Femur (tissue), 1 donor: Measurements from ENCODE around the gene FKBP2.

Source experiments
- DNase-seq: peaks from one replicate; pipeline ENCODE4 v3.0.0-alpha.2; 2017

The FKBP2 gene

DNA sequence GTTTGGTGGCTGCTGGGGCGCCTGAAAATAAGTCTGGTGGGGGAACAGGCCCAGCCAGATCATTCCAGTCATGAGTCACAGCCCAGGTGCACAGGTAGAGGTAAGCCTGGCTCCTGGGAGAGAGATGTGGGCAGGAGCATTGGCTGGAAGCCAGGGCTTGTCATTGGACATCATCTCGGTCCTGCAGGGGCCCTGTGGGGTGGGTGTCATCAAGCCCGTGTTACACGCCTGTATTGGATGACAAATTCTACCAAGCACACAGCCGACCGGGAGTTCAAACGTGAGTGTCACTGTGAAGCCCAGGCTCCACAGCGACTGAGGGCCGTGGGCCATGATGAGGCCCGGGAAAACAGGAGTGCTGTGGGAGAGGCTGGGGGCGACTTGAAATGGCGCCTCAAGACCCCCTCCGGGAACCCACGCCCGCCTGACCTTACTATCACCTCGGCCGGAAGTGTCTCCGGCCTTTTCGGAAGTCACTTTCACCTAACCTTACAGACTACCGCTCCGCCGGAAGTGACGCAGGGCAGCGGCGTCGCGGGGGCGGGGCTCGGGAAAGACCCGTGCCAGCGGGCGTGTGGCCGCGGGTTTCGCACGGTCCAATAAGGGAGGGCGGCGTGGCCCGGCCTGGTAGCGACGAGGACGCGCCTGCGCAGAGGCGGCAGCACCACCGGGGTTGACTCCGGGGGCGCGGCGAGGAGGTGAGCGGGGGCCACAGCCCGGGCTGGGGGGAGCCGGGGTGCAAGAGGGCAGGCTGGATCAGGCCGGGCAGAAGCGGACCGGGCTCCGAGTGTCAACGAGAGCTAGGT lies at the start of gene FKBP2:
Gene FKBP2, plus strand, starts transcription at position 661 of the 806 bp plus-strand sequence. CDS start 1,293 bp downstream, outside the sequence.
- DNase-seq, result peak; percentile 99

DNA sequence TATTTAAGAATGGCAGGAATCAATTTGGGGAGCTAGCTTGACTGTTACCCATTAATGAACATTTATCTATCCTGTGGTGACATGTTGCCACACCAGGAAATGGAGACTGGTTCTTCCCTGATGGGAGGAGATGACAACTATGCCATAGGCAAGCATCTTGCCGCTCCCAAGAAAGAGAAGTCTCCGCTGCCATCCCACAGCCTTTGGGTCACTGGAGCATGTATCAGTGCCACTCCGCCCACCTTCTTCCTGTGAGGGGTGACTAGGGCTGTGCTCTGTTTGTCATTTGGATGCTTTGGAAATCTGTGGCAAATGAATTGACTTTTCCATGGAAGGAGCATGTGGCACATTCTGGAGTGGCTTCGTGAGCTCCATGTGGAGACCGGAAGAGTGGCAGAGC lies 48.5 kb upstream of the FKBP2 start:
- no peak for DNase-seq

DNA sequence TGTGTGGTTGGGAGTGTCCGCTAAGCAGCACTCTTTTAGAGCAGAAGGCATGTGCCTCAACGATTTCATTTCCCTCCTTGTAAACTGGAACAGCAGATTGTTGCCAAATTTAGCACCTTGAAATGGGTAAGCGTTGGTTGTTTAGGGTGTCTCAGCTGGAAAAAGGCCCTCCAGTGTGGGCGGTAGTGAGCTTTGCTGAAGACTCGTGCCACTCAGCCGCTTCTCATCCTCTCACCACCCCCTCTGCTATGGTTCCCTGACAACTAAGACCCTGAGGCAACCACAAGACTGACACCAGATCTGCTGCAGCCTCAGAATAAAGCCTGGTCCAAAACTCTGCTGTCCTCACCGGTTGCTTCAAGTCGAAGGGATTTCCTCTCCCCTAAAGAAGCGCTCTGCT lies 44.3 kb upstream of the FKBP2 start:
- DNase-seq, result no peak

DNA sequence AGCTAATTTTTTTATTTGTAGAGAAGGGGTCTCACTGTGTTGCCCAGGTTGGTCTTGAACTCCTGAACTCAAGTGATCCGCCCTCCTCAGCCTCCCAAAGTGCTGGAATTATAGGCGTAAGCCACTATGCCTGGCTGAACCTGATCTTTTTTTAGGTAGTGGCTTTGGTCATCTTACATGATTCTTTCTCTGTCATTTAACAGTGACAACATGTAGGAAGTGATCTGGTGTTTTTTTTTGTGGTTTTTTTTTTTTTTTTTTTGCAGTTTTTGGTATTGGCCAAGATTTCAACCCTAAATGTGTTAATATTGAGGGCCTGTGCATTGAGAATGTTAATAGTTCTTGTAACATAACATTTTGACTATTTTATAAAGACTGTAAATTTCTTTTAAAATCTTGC lies 42.4 kb upstream of the FKBP2 start:
- DNase-seq, result no peak

DNA sequence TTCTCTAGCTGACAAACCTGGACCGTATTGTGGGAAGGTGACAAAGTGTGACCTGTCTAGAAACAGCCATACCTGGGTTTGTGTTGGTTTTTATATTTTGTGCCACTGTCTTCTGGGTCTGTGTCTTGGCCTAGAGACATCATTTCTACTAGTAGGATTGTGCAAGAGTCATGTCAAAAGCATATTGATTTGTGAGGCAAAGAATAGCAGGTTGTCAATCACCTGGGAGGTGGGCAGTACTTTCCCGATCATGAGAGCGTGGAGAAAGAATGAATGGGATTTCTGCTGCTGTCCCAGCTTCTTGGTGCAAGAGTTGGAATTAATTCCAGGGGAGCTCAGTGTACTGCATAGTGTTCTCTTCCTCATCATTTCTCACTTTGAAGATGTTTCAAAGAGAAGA lies 39.4 kb upstream of the FKBP2 start:
- DNase-seq, result no peak

DNA sequence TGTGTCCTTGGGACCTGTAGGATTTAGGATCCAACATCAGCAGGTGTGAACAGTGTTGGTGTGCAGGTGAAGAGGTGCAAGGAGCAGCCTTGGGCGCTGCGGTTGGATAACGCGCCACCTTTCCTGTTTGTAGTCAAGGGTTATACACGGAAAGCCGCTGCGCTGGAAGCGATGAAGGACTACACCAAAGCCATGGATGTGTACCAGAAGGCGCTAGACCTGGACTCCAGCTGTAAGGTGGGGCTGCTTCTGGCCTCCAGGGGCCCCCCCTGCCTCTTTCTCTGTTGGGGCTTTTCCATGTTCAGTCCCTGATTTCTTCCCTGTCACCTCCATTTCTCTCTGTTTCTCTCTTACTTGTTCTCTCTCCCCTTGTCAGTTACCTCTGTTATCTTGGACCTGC lies 37.9 kb upstream of the FKBP2 start:
- DNase-seq, result no peak

DNA sequence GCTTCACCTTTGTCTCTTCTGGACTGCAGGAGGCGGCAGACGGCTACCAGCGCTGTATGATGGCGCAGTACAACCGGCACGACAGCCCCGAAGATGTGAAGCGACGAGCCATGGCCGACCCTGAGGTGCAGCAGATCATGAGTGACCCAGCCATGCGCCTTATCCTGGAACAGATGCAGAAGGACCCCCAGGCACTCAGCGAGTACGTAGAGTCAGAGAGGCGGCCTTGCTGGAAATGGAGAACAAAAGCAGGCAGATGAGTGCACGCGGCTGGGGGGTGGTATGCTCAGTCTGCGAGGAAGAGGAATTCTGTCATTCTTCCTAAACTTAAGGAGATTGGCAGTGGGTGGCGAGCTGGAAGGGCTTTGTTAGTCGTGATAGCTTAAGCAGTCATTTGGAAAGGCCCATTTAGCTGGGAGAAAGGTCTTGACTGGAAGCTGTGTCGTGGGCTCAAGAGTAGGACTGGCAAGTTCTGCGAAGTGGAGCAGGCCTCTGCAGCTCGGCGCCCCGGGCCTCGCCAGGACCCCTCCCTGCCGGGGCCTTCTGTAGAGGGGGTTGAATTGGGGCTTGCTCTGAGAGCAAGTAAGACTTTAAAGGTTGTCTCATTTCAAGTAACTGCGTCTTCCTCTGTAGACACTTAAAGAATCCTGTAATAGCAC lies 37.3 kb upstream of the FKBP2 start:
- no peak for DNase-seq

DNA sequence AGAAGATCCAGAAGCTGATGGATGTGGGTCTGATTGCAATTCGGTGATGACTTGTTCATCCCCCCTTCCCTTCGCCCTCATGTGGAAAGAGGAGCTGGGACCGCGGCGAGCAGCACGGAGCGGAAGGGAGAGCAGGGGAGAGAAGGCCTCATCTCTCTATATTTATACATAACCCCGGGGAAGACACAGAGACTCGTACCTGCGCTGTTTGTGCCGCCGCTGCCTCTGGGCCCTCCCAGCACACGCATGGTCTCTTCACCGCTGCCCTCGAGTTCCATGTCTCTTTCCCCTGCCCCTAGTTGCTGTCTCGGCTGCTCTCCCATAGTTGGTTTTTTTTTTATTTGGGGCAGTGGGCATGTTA lies 36.8 kb upstream of the FKBP2 start:
- DNase-seq, result no peak

DNA sequence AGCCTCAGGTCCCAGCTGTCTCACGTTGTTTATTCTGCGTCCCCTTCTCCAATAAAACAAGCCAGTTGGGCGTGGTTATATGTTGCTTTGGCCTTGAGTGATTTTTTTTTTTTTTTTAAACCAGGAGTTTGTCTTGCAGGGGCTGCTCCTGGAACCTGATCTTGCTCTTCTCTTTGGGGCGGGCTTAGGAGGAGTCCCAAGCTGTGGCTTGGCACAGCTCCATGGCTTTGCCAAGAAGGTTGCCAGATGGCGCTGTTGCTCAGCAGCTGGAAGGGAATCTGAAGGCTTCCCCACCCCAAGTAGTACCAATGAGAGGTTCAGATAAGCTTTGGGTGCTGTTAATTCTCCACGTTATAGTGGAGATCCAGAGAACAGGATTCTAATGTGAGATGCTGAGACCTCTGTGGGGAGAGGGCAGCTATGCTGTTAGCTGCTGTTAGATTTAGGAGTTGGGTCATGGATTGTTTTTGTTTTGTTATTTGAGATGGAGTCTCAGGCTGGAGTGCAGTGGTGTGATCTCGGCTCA lies 36.4 kb upstream of the FKBP2 start:
- DNase-seq, result peak; percentile 90

DNA sequence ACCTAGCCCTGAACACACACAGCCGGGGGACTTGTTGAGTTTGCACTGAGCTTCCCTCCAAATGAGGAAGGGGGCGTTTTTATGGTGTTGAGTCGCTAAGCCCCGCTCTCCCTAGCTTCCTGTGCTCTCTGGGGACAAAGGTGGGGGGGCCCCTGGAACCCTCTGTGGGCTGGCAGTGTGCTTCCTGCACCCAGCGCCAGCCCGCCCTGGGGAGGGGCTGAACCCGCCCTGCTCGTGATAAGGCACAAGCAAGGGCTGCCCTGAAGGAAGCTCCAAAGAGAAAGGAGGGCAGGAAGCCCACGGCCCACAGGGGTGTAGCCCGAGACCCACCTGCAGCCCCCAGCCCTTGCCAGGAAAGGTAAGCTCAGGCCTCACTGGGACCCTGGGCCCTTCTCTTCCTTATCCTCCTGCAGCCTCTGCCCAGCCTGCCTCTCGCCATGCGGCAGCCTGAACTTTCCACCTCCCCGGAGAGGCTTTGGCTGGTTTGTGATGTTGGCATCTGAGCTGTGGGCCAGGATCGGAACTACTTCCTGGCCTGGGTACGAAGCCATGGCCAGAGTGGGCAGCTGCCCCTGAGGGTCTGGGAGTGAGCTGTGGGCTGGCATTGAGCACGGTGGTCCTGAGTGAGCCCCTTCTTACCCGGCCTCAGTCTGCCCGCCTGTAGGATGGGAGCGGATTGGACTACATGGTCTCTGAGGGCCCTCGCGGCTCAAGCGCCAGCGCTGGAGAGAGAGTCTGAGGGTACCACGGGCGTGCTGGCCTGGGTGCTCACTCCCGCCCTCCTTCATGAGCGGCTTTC lies 34.2 kb upstream of the FKBP2 start, which contains the start of gene FERMT3:
Gene FERMT3, plus strand, starts transcription at position 265 of the 799 bp plus-strand sequence. CDS start 644 bp downstream, outside the sequence.
- DNase-seq, result peak; percentile 72

DNA sequence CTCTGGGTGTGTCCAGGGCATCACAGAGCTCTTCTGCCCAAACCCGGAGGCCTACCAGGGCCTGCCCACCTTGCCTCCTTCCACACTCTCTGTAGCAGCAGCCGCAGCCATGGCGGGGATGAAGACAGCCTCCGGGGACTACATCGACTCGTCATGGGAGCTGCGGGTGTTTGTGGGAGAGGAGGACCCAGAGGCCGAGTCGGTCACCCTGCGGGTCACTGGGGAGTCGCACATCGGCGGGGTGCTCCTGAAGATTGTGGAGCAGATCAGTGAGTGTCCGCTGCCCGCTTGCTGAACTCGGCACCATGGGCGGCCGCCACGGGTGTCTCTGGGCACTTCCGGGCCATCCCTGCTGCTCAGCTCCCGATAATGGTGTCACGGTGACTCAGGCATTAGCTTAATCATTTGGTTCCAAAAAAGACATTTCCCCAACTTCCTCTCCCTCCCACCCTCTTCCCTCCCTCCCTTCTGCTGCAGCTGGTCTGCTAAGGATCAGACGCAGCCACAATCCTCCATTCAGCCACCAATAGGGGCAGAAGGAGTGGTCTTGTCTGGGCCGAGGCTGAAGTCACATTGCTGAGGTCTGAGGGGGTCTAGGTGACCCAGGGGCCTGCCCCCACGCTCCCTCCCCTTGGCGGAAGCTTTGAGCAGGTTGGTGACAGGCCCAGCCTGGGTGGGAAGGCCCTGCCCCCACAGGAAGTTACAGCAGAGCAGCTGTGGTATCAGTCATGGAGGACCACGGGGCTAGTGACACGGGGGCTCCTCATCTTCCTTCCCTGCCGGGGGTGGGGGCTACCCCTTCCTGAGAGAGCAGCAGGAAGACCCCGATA lies 33.4 kb upstream of the FKBP2 start:
- DNase-seq, result peak; percentile 79

DNA sequence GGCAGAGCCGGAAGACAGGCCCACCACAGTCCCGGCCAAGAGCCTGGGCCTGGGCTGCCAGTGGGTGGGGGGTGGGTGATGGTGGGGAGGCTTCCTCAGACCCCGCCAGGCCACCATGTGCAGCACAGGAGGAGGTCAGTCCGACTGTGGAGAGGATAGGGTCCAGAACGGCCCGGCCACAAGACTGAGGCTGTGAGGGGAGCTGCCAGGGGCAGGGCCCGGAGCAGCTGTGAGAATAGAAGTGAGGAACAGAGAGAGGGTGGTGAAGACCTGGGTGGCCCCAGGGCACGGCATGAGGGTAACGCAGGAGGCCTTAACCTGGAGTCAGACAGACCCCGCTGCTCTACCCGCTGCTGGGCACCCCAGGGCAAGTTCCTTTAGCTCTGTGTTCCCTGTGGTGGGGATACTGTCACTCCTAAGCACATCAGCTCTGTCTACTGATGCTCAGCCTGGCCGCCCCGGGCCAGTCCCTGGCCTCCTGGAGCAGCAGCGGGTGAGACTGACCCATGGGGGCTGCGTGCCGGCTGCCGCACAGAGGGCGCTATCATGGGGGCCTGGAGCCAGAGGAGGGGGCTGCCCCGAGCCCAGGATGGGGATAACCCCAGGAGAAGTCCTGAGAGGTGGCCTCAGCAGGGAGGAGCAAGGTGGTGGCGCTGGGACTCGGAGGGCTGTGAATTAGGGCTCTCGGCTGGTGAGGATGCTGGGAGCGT lies 32.7 kb upstream of the FKBP2 start:
- DNase-seq, result no peak

DNA sequence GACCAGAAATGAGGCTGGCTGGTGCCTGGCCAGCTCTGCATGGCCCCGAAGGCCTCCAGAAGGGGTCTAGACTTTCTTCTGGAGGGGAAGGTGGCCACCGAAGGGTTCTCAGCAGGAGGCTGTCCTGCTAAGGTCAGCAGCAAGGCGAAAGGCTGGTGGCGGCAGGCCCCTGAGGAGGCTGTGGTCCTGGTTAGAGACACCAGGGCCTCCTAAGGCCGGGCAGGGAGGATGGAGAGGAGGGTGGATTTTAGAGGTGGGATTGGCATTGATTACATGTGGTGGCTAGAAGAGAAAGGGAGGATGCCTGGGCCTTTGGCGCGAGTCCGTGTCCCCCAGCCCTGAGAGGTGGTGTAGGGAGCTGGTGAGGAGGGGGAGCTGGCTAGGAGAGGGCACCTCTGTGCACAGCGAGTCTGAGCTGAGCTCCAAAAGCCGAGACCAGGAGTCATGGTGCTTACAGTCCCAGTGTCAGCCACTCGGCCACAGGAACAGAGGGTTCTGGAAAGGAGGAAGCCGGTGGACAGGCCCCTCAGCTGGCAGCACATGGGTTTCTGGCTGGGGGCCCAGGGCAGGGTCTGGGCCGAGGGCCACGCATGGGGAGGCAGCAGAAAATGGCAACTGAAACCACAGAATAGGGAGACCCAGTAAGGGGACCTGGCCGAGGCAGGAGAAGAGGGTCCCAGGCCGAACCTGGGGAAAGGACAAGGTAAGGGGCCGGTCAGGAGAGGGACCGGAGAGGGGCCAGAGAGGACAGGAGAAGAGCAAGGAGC lies 31.9 kb upstream of the FKBP2 start:
- no peak for DNase-seq

DNA sequence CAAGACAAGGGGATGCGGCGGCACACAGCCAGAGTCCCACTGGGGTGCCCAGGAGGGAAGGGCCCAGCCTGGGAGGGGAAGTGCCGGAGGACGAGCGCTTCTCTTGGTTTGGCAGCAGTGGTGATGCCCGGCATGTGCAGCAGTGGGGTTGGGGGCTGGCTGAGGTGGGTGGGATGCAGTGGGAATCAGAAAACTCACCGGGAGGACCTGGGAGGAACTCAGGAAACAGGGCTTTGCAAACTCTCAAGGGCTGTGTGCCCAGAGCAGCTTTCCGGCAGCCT lies 31.4 kb upstream of the FKBP2 start:
- DNase-seq, result no peak

DNA sequence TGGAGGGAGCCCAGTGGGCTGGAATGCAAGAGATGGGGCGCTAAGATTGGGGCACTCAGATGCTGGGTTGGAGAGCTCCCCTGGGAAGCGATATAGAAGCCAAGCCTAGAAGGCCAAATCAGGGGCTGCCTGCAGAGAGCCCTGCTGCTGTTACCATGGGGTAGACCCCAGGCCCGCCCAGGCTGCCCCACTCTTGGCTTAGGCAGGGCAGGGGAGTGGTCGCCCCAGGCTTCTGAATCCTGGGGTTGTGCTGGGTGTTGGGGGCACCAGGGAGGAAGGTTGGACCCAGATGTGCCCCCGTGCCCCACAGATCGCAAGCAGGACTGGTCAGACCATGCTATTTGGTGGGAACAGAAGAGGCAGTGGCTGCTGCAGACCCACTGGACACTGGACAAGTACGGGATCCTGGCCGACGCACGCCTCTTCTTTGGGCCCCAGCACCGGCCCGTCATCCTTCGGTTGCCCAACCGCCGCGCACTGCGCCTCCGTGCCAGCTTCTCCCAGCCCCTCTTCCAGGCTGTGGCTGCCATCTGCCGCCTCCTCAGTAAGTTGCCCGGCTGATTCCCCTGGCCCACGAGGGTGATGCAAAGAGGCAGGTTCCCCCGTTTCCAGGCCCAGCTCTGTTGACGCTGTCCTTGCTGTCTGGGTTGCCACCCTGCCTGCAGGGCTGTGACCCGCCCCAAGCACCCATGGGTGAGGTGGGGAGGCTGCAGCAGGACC lies 30.4 kb upstream of the FKBP2 start:
- DNase-seq, result no peak

DNA sequence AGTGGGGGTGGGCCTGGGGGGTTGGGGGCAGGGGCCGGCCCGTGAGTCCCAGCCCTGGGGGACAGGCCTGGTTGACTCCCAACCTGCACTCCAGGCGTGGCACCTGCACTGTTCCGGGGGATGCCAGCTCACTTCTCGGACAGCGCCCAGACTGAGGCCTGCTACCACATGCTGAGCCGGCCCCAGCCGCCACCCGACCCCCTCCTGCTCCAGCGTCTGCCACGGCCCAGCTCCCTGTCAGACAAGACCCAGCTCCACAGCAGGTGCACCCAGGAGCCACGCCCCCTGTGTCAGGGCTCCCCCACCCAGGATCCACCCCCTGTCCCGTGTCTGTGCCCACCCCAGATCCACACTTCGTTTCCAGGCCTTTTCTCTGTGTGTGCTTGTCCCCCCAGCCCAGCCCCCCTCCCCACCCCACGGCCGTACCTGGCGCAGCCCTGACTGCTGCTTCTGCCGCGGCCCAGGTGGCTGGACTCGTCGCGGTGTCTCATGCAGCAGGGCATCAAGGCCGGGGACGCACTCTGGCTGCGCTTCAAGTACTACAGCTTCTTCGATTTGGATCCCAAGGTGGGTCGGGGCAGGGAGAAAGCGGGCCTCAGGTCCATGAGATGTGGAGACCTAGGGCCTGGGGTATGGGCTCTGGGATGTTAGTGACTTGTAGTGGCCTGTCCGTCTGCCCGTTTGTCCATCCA lies 29.6 kb upstream of the FKBP2 start:
- no peak for DNase-seq

DNA sequence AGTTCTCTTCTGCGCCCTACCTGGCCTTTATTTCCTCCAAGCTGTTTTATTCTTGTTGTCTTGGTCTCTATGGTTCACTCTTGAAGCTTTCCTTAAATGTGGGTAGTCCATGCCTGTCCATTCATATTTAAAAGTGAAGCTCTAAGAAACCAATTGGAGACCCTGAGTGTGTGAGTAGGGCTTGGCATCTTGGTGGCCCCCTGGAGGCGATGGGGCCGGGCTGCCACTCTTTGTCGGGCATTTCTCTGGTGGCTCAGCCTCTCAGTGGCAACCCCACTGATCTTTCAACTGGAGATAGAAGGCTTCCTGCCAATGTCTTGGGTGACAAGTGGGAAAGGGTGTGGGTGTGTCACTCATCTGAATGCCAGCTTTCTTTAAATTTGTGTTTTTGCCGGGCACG lies 24.0 kb upstream of the FKBP2 start:
- DNase-seq, result no peak

DNA sequence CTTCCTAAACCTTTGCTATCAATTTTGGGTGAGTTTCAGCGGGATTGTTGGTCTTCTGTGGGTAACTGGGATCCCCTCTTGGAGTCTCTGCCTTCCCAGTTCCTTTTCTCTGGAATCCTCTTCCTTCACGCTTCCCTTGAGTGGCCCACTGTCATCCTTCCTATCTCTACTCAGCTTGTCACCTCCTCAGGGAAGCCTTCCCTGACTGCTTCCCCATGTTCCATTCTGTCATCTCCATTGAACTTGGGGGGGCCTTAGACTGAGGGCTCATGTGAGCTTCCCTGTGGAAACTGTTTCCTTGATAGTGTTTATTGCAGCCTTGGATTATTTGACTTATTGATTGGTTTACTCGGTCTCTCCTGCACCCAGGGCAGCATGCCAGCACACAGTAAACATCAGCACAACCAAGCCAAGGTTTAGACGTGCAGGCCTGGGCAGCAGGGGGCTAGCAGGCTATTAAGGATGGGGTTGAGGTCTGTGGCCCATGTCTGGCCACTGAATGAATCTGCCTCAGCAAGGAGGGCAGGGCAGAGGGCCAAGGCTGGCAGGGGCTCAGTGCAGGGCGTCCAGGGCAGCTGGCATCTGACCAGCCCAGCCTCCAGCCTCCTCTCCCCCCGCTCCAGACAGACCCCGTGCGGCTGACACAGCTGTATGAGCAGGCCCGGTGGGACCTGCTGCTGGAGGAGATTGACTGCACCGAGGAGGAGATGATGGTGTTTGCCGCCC lies 22.1 kb upstream of the FKBP2 start:
- no peak for DNase-seq

DNA sequence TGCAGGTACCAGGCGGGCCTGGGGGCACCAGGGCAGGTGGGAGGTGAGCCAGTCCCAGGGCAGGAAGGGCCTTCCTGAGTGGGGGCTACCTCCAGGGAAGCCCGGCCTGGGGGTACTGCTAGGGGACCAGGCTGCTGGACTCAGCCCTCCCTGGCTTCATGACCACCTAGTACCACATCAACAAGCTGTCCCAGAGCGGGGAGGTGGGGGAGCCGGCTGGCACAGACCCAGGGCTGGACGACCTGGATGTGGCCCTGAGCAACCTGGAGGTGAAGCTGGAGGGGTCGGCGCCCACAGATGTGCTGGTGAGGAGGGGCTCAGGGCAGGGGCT lies 21.6 kb upstream of the FKBP2 start:
- peak; percentile 29 for DNase-seq
